SIG-M5 treated with dmso at 0.1 percent for 504 hours (cell line): ENCODE measurements around the gene USP32.
A peak's percentile ranks its signal among the peaks of the same experiment; 100 is the strongest.
"Not testable (repeated sequence)": the region's sequence is repeated elsewhere in the genome, so short reads cannot be mapped to it uniquely, and the experiment has no call there.

Experiments used
- DNase-seq: peaks from one replicate; lab custom pipeline; 2025; ENCODE audit not compliant: unreplicated experiment; lab: John Stamatoyannopoulos, UW

USP32 gene

DNA sequence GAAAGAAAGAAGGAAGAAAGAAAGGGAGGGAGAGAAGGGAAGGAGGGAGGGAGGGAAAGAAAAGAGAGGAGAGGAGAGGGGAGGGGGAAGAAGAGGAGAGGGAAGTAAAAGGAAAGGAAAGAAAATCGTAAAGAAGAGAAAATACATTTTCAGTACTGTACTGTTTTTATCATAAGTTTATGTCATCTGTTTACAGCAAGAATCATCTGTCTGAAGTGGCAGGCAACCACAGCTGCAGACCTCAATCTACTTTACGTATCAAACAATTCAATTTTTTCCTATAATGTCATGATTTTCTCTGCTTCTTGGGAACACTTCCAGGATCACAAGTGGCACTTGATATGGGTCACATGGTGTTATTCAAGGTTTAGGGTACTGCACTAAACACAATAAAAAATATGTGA, 58.3 kb downstream of the USP32 start:
- DNase-seq: no peak

GRCh38 chr17:60333072-60333471, 58.9 kb downstream of the USP32 start:
- DNase-seq: not testable (repeated sequence)

- DNase-seq: no peak
Observed at GRCh38 chr17:60332574-60332973, 59.4 kb downstream of the USP32 start.

DNA sequence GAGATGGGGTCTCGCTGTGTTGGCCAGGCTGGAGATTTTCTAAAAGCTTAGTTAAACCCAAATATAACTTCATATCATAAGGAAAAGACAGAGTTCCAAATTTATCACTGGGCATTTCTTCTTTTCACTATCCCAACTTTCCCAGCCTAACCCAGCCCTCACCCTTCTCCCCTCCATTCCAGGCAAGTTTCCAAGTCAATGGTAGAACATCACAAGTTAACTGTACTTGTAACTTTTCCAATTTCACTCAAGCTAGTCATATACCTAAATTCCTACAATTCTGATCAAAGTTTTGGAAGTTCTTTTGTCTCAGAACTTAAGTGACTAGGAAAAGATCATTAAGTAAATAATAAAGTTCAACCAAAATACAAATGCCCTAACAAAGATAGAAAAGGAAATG, 61.2 kb downstream of the USP32 start:
- DNase-seq: no peak

- no peak for DNase-seq
Observed at GRCh38 chr17:60328679-60329078, 63.3 kb downstream of the USP32 start.

DNA sequence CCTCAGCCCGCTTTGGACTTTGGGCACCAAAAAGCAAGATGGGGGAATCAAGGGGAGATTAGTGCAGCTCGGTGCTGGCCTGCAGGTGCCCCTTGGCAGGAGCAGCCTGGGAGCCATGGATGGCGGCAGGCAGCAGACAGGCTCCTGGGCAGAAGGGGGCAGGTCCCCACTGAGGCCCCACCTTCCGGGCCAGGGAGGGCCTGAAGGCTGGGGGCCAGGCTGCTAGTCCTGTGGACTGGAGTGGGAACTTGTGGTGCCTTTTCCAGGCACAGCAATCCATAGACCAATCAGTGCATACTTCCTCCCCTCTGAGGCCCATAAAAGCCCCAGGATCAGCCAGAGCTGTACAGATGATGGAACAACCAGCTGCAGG, 64.0 kb downstream of the USP32 start:
- DNase-seq: no peak

DNA sequence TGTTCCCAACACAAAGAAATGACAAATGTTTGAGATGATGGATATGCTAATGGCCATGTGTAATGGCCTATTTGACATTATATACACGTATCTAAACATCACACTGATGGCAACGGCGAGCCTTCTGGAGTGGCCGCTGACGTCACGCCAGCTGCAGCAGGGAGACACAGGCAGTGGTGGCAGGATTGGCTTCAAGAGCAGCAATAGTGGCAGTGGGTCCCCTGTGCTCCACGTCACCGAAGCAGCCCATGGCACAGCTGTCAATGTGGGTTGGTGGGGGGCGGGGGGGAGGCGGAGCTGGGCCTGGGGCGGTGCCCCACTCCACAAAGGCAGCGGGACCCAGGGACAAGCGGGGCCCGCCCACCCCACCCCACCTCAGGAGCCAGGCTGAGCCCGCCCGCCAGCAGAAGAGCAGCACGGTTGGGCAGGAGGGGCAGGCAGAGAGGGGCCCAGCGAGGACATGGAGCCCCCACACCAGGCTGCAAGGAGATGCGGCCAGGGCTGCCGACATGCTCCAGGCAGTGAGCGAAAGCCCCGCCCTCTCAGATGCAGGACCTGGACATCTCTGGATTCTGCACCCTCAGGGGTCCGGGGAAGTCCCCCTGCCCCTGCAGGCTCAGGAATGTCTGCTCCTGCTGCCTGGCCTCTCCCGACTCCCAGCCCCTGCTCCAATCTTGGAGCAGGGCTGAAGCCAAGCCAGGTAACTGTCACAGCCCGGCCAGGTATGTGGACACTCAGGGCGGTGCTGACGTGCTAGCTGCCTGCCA, 64.6 kb downstream of the USP32 start:
- no peak for DNase-seq

- no peak for DNase-seq
Observed at GRCh38 chr17:60326702-60327101, 65.2 kb downstream of the USP32 start.

DNA sequence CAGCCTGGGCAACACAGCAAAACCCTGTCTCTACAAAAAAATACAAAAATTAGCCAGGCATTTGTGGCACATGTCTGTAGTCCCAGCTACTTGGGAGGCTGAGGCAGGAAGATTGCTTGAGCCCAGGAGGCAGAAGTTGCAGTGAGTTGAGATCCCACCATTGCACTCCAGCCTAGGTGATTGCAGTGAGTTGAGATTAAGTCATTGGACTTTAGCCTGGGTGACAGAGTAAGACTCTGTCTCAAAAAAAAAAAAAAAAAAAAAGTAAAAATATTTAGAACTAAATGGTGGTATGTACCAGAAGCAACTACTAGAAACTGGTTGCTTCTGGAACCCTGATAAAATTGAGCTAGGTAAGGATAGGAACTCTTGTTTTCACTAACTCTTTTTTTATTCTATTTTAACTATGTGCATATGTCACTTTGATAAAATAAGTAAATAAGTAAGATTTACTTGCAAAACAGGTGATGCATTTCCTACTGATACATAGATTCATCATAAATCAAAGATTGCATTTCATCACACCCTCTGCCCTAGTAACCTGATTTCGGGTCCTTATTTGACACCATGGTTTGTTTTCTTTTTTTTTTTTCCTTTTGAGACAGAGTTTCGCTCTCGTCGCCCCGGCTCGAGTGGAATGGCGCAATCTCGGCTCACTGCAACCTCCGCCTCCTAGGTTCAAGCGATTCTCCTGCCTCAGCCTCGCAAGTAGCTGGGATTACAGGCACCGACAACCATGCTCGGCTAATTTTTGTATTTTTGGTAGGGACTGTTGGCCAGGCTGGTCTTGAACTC, 66.0 kb downstream of the USP32 start:
- no peak for DNase-seq

DNA sequence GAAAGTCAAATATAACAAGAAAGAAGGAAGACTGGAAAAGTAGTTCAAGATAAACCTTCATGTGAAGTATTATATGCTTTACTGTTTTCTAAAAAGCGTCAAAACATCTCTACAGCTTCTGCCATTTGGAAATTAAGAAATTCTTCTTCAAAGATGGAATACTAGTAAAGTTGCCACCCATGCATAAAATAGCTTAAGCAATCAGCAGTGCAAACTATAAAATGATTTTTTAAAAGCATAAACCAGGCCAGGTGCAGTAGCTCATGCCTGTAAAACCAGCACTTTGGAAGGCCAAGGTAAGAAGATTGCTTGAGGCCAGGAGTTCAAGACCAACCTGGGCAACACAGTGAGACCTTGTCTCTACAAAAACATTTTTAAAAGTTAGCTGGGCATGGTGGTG, 68.2 kb downstream of the USP32 start:
- DNase-seq: no peak

GRCh38 chr17:60322056-60322387, 69.9 kb downstream of the USP32 start:
- no peak for DNase-seq

DNA sequence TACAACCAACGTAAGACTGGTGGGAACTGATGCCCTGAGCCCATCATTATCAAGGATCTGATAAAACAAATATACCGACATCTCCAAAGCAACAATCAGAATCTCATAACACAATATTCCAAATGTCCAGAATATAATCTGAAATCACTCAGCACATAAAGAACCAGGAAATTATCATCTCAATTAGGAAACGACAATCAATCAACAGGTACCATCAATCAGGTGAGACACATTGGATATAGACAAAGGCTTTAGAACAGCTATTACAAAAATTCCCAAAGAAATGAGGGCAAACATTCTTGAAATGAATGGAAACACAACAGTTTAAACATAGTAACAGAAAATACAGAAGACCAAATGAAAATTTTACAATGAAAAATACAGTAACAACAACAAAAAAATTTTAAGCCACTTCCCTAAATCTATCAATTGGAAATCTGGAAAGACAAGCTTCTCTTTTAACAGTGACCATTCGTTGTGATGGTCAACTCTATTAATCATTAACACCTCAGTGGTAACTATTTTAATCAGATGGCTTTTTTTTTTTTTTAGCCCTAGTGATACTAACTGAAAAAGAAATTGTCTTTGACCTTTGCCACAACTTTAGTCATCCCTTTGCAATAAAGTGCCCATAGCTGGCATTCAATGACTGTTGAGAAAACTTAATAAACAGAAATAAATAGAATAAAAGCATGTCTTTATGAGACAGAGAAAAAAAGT, 70.4 kb downstream of the USP32 start:
- no peak for DNase-seq

- no peak for DNase-seq
Observed at GRCh38 chr17:60318830-60319229, 73.1 kb downstream of the USP32 start.

DNA sequence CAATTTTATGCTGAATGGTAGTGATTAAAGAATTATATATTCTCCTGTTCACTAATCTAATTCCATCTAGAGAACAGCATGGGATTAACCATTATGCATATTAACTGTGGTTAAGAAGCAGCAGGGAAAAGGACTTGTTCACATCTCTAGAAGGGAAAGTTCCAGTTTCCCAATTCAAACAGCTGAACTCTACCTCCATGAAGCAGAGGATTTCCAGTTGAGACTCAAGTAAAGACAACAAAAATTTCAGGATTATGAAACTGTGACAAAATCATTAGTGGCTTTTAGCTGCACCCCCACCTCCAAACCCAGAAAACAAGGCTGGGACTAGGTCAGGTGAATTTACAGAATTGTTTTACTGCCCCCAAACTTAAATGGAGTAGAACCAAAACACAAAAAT, 73.6 kb downstream of the USP32 start:
- no peak for DNase-seq

GRCh38 chr17:60315650-60316049, 76.3 kb downstream of the USP32 start:
- DNase-seq: peak; percentile 83

- not testable (repeated sequence) for DNase-seq
Observed at GRCh38 chr17:60314900-60315299, 77.0 kb downstream of the USP32 start.

DNA sequence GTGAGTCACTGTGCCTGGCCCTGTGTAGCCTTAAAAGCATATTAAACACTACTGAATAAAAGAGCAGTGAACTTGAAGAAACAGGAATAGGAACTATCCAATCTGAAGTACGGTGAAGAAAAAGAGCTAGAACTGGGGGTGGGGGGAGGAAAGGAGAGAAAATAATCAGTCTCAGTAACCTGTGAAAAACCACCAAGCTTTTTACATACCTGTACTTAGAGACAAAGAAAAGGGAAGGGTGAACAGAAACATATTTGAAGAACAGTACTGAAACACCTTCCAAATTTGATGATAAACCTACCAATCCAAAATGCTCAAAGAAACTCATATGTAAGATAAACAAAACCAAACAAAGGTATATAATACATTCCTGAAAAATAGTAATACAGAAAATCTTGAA, 77.5 kb downstream of the USP32 start:
- no peak for DNase-seq

- DNase-seq: no peak
Observed at GRCh38 chr17:60311936-60312335, 80.0 kb downstream of the USP32 start.

DNA sequence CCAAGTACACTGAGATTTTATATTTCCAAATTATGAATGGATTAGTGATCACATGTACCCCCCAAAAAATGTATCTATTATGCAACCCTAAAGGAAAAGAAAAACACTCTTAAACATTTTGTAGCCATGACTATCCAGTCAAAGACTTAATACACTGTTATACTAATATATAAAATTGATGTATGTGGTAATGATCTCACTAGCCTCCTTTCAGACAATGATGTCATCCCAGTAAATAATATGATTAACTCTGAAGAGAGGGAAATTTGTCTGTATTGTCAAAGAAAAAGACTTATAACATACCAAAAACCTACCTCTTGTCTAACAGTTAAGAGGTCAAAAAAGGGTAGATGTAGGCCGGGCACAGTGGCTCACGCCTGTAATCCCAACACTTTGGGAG, 80.7 kb downstream of the USP32 start:
- DNase-seq: no peak

GRCh38 chr17:60305141-60305540, 86.8 kb downstream of the USP32 start:
- DNase-seq: peak; percentile 88

DNA sequence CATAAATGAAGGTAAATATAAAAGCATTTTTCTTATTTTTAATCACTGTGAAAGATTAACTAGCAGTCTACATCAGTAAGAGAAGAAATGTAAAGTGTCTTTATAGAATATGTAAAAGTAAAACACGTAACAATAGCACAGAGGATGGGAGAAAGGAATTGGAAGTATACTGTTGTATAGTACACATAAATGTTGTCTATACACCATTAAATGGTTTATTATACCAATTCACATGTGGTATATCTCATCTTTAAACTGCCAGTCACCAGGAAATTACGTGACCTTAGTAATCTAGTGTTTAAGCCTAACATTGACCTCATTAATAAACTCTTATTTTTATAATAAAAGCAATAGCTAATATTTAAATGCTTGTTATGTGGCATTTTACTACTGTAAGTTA, 87.4 kb downstream of the USP32 start:
- DNase-seq: no peak
